IMR-90 (cell line): ENCODE results near the gene ATXN10. TPM values are rescaled to one million over a fixed set of nuclear protein-coding genes. Genes with fewer than 3 reads are reported as not detected.

Source experiments
- ATAC-seq: fragments of 200-7000 bp; cut with Tn5 transposase; 2 replicates; pipeline ENCODE4 v1.9.1; 2020; ENCODE audit warnings: low read depth, mild to moderate bottlenecking, moderate library complexity
- BruUV-seq: library from RNA; stranded (reverse); fragments of 400-500 nt; replicated peaks from 2 replicates; lab custom pipeline; 2021; lab: Mats Ljungman, UMichigan
- CTCF ChIA-PET: fragments of 300-600 bp; formaldehyde crosslinking; extraction: SDS; loops from one replicate; lab custom pipeline; 2021; ENCODE audit warnings: antibody characterized with exemption; lab: Yijun Ruan, JAX
- POLR2A ChIA-PET: fragments of 300-600 bp; sonication (Branson Sonifier 250); formaldehyde crosslinking; loops from one replicate; lab custom pipeline; 2022; ENCODE audit warnings: antibody characterized with exemption; ENCODE audit not compliant: unreplicated experiment; lab: Charles Lee
- DNase-seq: peaks from one replicate; pipeline ENCODE4 v3.0.0; 2013
- H2AFZ ChIP-seq: replicated peaks from 2 replicates; pipeline ENCODE3; 2013; ENCODE audit warnings: low read length, mild to moderate bottlenecking; ENCODE audit not compliant: poor library complexity
- H2AK5ac ChIP-seq: 2 replicates; pipeline ENCODE4 v1.6.1; 2013; ENCODE audit warnings: low read depth, low read length, inconsistent platforms
- H2AK9ac ChIP-seq: replicated peaks from 2 replicates; pipeline ENCODE3; 2013; ENCODE audit warnings: mild to moderate bottlenecking, low read depth, low read length, moderate library complexity; ENCODE audit not compliant: poor library complexity
- H2BK120ac ChIP-seq: 2 replicates; pipeline ENCODE4 v1.6.1; 2013; ENCODE audit warnings: low read depth, low read length, inconsistent platforms
- H2BK15ac ChIP-seq: 3 replicates; pipeline ENCODE4 v1.6.1; 2013; ENCODE audit warnings: low read depth, low read length, inconsistent platforms
- H2BK20ac ChIP-seq: 2 replicates; pipeline ENCODE4 v1.6.1; 2013; ENCODE audit warnings: low read depth, mild to moderate bottlenecking, inconsistent platforms, low read length, moderate library complexity
- H2BK5ac ChIP-seq: 2 replicates; pipeline ENCODE4 v1.6.1; 2013; ENCODE audit warnings: mild to moderate bottlenecking, low read depth, low read length, inconsistent platforms; ENCODE audit not compliant: poor library complexity, severe bottlenecking
- H3K14ac ChIP-seq: replicated peaks from 2 replicates; pipeline ENCODE4 v1.6.1; 2013; ENCODE audit warnings: low read depth, low read length, inconsistent platforms
- H3K18ac ChIP-seq: 2 replicates; pipeline ENCODE4 v1.6.1; 2013; ENCODE audit warnings: low read depth, low read length, control low read depth
- H3K23ac ChIP-seq: 2 replicates; pipeline ENCODE4 v1.6.1; 2013; ENCODE audit warnings: low read depth, low read length, inconsistent platforms
- H3K27ac ChIP-seq: 2 replicates; pipeline ENCODE4 v1.5.1; 2013; ENCODE audit warnings: mild to moderate bottlenecking, control low read depth, low read length; ENCODE audit not compliant: insufficient read depth
- H3K27me3 ChIP-seq: 2 replicates; pipeline ENCODE4 v1.6.1; 2013; ENCODE audit warnings: low read length; ENCODE audit not compliant: control insufficient read depth, insufficient read depth
- H3K36me3 ChIP-seq: 2 replicates; pipeline ENCODE4 v1.6.1; 2013; ENCODE audit warnings: low read length, mixed read lengths; ENCODE audit not compliant: control insufficient read depth, insufficient read depth
- H3K4ac ChIP-seq: 2 replicates; pipeline ENCODE4 v1.6.1; 2013; ENCODE audit warnings: low read depth, low read length, inconsistent platforms
- H3K4me1 ChIP-seq: 2 replicates; pipeline ENCODE4 v1.6.1; 2013; ENCODE audit warnings: low read length, mixed read lengths; ENCODE audit not compliant: control insufficient read depth, insufficient read depth
- H3K4me2 ChIP-seq: 2 replicates; pipeline ENCODE4 v1.6.1; 2013; ENCODE audit warnings: low read depth, mild to moderate bottlenecking, control low read depth, low read length, moderate library complexity
- H3K4me3 ChIP-seq: 2 replicates; pipeline ENCODE4 v1.5.1; 2013; ENCODE audit warnings: low read depth, mild to moderate bottlenecking, control low read depth, low read length, moderate library complexity; ENCODE audit not compliant: insufficient read depth
- H3K56ac ChIP-seq: 2 replicates; pipeline ENCODE4 v1.6.1; 2013; ENCODE audit warnings: low read length, inconsistent platforms; ENCODE audit not compliant: insufficient read depth; ENCODE audit errors: extremely low read depth
- H3K79me1 ChIP-seq, 2 experiments: 2 replicates each; pipeline ENCODE4 v1.6.1; 2013; ENCODE audit warnings: low read length in 2 of 2, inconsistent platforms in 1 of 2, low read depth in 1 of 2
- H3K9ac ChIP-seq: 2 replicates; pipeline ENCODE4 v1.6.1; 2013; ENCODE audit warnings: low read depth, low read length, control low read depth
- H3K9me1 ChIP-seq: 2 replicates; pipeline ENCODE4 v1.6.1; 2013; ENCODE audit warnings: low read length, inconsistent platforms; ENCODE audit not compliant: insufficient read depth
- H3K9me3 ChIP-seq: 2 replicates; pipeline ENCODE4 v1.6.1; 2013; ENCODE audit warnings: low read length; ENCODE audit not compliant: control insufficient read depth, insufficient read depth
- H4K20me1 ChIP-seq: 2 replicates; pipeline ENCODE4 v1.6.1; 2013; ENCODE audit warnings: low read length, inconsistent platforms; ENCODE audit not compliant: insufficient read depth
- H4K5ac ChIP-seq: 2 replicates; pipeline ENCODE4 v1.6.1; 2013; ENCODE audit warnings: mild to moderate bottlenecking, low read depth, low read length, control low read depth
- H4K8ac ChIP-seq, 2 experiments: 2 replicates each; pipeline ENCODE4 v1.6.1; 2013; ENCODE audit warnings: low read depth in 2 of 2, low read length in 2 of 2, control low read depth in 1 of 2, inconsistent platforms in 1 of 2
- H4K91ac ChIP-seq: 2 replicates; pipeline ENCODE4 v1.6.1; 2013; ENCODE audit warnings: low read depth, low read length, inconsistent platforms; ENCODE audit not compliant: insufficient read depth
- MAFK ChIP-seq: IDR thresholded peaks from 2 replicates; pipeline ENCODE4 v1.6.1; 2012; ENCODE audit warnings: low read depth, low read length, improper control_type of control experiment
- MAZ ChIP-seq: IDR thresholded peaks from 2 replicates; pipeline ENCODE4 v1.6.1; 2012; ENCODE audit warnings: low read depth, mild to moderate bottlenecking, low read length, improper control_type of control experiment, moderate library complexity, borderline replicate concordance
- MXI1 ChIP-seq: IDR thresholded peaks from 2 replicates; pipeline ENCODE4 v1.6.1; 2012; ENCODE audit warnings: low read depth, mild to moderate bottlenecking, low read length, moderate library complexity, borderline replicate concordance
- NFE2L2 ChIP-seq: fragments of 150-350 bp; IDR thresholded peaks from 2 replicates; pipeline ENCODE4 v1.6.1; 2016; ENCODE audit warnings: low read depth, mild to moderate bottlenecking, low read length
- POLR2A ChIP-seq: IDR thresholded peaks from 2 replicates; pipeline ENCODE4 v1.6.1; 2012; ENCODE audit warnings: mild to moderate bottlenecking, low read depth, low read length
- RCOR1 ChIP-seq: IDR thresholded peaks from 2 replicates; pipeline ENCODE4 v1.6.1; 2012; ENCODE audit warnings: mild to moderate bottlenecking, low read length, improper control_type of control experiment; ENCODE audit not compliant: insufficient replicate concordance
- RFX5 ChIP-seq: IDR thresholded peaks from 2 replicates; pipeline ENCODE4 v1.8.0; 2012; ENCODE audit warnings: low read depth, mild to moderate bottlenecking, low read length, moderate library complexity
- SMC3 ChIP-seq: fragments of 150-350 bp; IDR thresholded peaks from 2 replicates; pipeline ENCODE4 v1.6.1; 2016; ENCODE audit warnings: low read depth, mild to moderate bottlenecking, antibody characterized with exemption, low read length, moderate library complexity
- WGBS, 2 experiments: methylation state at CpG; one replicate each; pipeline versions ENCODE4 v1.1.5 to v1.1.7; 2013; ENCODE audit warnings: missing lambda C conversion rate in 2 of 2; ENCODE audit not compliant: insufficient read length in 1 of 2; ENCODE audit errors: extremely low coverage in 2 of 2; 5-methylcytosine and 5-hydroxymethylcytosine counted together
- dilution Hi-C: fragments of 300-500 bp; cut with HindIII; formaldehyde crosslinking; loops from one replicate; pipeline ENCODE4 v1.14.3; 2018; ENCODE audit warnings: low sequenced_read_pairs; ENCODE audit not compliant: unreplicated experiment
- in situ Hi-C: fragments of 300-500 bp; cut with MboI; formaldehyde crosslinking; loops from 3 replicates; pipeline ENCODE4 v1.14.3; 2019; ENCODE audit warnings: low sequenced_read_pairs, inconsistent platforms, mixed read lengths
- intact Hi-C: fragments of 100-400 bp; cut with micrococcal nuclease; formaldehyde crosslinking; loops from 2 replicates; pipeline ENCODE4 v1.10.0; 2022
- polyA plus RNA-seq, 3 experiments: library from polyadenylated mRNA; depleted of rRNA; stranded (reverse); fragments of >200 nt; gene quantifications; 2 replicates each; pipeline ENCODE4 v1.2.3, GENCODE V29; 2012; ENCODE audit warnings: low replicate concordance in 1 of 3
- total RNA-seq: library from RNA; depleted of rRNA; stranded (reverse); fragments of >200 nt; gene quantifications from 2 replicates; pipeline ENCODE4 v1.2.3, GENCODE V29; 2012
- TF ChIP-seq, protein P1 (sequence below): conservative IDR thresholded peaks from 2 replicates; pipeline ENCODE4 v1.5.1; 2012; ENCODE audit warnings: mild to moderate bottlenecking, low read depth, low read length, improper control_type of control experiment

The ATXN10 gene
- total and polyA plus RNA-seq, 2 of the 4 experiments (the other 2 are of a cell fraction), result 116 to 231 TPM

DNA sequence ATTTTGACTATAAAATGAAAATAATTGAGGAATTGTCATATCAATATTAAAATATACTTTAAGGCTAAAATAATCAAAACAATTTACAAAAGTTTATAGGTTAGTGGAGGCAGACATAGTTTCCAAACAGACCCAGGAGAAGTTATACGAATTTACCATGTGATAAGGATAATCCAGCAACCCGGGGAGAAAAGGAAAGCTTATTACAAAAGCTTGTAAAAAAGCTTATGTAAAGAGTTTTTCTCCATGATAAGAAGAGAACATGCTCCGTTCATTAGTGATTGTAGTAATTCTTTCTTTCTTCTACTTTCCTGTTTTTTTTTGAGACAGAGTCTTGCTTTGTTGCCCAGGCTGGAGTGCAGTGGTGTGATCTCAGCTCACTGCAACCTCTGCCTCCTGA is 79.0 kb downstream of the ATXN10 start:
- Histone ChIP-seq H3K9me3 (no peaks in the 10 kb centered on the region), H3K4me3 (no peak overlapping the region), H4K20me1 (peaks cover 33% of the 10 kb centered on the region; the same call in 1 of the 2 replicates), H2BK15ac (no peak overlapping the region), H3K36me3 (peaks cover 17% of the 10 kb centered on the region), H3K23ac (no peak overlapping the region), H3K4me1 (peaks cover 3% of the 10 kb centered on the region; the same call in 1 of the 2 replicates), H2BK5ac (no peak overlapping the region), H3K27ac (no peak overlapping the region), H3K9ac (no peak overlapping the region), H2BK120ac (no peak overlapping the region), H3K14ac (no peak overlapping the region), H4K91ac (no peak overlapping the region), H3K27me3 (no peaks in the 10 kb centered on the region), H2AFZ (no peak overlapping the region), H3K4me2 (no peak overlapping the region), H2BK20ac (no peak overlapping the region), H3K18ac (no peak overlapping the region), H2AK5ac (no peak overlapping the region), H3K4ac (no peak overlapping the region), H4K8ac (no peak overlapping the region), H2AK9ac (no peak overlapping the region), H4K5ac (no peak overlapping the region), H3K79me1 (peaks cover 44 to 63% of the 10 kb centered on the region in 2 experiments), H3K9me1 (peaks cover 11% of the 10 kb centered on the region; the same call in 1 of the 2 replicates), H3K56ac (no peak overlapping the region)
- DNase-seq (no peak), ATAC-seq (no peak)
- TF ChIP-seq RCOR1 (no peak), MXI1 (no peak), POLR2A (no peak), MAFK (no peak), RFX5 (no peak), NFE2L2 (no peak), MAZ (no peak), SMC3 (no peak)
- TF ChIP-seq, protein P1, sequence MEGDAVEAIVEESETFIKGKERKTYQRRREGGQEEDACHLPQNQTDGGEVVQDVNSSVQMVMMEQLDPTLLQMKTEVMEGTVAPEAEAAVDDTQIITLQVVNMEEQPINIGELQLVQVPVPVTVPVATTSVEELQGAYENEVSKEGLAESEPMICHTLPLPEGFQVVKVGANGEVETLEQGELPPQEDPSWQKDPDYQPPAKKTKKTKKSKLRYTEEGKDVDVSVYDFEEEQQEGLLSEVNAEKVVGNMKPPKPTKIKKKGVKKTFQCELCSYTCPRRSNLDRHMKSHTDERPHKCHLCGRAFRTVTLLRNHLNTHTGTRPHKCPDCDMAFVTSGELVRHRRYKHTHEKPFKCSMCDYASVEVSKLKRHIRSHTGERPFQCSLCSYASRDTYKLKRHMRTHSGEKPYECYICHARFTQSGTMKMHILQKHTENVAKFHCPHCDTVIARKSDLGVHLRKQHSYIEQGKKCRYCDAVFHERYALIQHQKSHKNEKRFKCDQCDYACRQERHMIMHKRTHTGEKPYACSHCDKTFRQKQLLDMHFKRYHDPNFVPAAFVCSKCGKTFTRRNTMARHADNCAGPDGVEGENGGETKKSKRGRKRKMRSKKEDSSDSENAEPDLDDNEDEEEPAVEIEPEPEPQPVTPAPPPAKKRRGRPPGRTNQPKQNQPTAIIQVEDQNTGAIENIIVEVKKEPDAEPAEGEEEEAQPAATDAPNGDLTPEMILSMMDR, result no peak
- WGBS, 2 experiments, result no CpG with 5 or more reads among the region's 3 CpGs
- in situ Hi-C loops (no loop called here), dilution Hi-C loops (no loop called here), intact Hi-C loops (no loop called here)
- BruUV-seq, result no TSS peak
- ChIA-PET CTCF (no interaction called here), POLR2A (no interaction called here)
